NCI-H510A treated with DMSO at 0.1 percent for 48 hours (cell line): ENCODE measurements around the gene USP30.
A peak's percentile ranks its signal among the peaks of the same experiment; 100 is the strongest.
"Not testable (repeated sequence)": the region's sequence is repeated elsewhere in the genome, so short reads cannot be mapped to it uniquely, and the experiment has no call there.

ENCODE experiments used
- DNase-seq: peaks from one replicate; lab custom pipeline; 2025; lab: John Stamatoyannopoulos, UW

Gene USP30

DNA sequence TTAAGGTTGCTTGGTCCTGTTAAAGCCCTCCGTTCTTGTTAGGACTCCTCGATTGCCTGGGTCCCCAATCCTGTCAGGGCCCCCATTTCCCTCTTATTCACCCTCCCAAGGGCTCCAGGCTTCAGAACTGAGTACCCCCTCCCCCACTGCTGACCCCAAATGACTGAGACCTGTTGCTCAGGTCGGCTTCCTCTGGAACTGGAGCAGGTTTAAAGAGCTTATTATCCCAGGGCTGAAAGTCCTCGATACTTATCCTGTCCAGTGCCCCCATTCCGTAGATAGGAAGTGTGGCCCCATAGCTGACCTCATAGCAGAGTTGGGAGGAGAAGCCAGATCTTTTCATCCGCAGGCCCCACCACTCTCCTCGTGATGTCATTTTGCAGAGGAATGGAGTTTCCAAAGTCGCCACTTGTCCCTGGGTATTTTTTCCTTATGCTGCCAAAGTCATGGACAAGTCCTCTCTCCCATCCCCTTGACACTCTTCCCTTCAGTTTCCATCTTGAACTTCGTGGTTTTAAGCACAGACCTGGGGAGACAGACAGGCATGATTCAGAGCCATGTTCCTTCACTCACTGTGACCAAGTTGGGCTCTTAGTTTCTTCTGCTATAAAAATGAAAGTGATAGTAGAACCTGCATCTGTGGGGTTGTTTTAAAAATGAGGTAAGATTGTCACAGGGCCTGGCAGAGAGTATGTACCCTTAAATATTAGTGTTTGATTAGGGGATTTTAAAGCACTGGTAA, 1.2 kb downstream of the USP30 start:
- no peak for DNase-seq

DNA sequence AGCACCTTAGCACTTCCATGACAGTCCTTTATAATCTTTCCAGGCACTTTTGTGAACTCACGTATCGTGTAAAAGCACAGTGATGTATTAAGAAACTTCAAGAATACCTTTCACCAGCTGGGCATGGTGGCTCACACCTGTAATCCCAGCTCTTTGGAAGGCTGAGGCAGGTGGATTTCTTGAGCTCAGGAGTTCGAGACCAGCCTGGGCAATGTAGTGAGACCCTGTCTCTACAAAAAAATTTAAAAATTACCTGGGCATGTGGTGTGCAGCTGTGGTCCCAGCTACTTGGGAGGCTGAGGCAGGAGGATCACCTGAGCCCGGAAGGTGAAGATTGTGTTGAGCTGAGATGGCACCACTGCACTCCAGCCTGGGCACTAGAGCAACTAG, 1.7 kb downstream of the USP30 start:
- not testable (repeated sequence) for DNase-seq

DNA sequence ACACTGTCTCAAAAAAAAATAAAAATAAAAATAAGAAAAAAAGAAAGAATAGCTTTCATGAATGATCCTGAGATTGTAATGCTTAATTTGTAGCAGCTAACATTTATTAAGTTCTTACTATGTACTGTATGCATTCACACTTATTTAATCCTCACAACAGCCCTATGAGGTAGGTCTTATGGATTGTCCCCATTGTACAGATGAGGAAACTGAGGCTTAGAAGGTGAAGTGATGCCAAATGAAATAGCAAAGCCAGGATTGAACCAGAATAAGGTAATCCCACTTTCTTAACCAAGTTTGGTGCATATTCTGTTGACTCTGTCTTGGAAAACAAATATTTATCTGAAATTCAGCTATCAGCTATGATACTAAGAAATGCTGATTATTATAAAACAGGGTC, 2.1 kb downstream of the USP30 start:
- no peak for DNase-seq

DNA sequence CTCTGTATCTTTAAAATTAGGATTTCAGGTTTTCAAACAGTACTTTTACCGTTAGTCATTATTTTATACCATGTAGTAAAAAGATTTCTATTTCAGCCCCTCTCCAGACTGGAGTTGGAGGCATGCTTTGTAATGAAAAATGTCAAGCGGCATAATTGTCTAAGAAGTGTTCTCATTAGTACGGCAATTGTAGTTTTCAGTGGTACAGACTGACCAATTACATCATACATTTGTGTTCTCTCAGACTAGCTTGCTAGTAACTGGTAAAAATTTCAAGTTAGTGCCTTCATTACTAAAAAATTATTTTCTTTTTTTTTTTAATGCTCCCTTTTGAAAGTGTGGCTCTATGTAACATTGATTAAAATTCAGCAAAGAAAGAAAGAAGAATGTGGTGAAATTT, 4.5 kb downstream of the USP30 start:
- DNase-seq, result no peak

DNA sequence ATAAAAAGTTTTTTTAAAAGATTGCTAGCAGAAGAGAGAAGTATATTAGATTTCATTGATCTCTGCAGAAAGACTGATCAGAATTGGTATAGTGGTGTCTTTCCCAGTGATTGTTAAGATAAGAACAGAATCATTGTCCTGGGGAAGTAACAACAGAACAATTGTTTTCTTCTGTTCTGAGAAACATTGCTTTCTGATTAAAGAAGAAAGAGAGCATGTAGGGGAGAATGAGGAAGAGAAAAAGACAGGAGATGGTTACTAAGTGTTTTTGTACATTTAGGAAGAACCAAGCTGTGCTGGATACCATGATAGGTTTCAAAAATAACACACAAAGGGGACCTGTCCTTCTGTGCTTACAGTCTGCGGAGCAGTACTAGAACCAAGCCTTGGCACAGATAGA, 5.0 kb downstream of the USP30 start:
- no peak for DNase-seq

DNA sequence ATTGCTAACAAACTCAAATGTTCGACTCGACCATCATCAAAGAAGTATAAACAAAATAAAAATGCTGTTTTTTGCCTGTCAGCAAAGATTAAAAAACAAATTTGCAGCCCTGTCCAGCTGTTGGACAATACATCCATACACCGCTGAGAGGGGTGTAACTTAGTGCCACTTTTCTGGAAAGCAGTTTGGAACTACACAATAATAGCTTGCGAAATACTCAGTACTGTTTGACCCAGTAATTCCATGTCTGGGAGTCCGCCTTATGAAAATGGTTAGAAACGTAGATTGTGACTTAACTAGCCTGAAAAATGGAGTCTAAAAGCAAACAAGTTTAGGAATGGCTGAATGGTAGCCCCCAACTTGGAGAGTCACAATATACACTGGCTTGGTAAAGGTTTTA, 6.4 kb downstream of the USP30 start:
- DNase-seq, result no peak

DNA sequence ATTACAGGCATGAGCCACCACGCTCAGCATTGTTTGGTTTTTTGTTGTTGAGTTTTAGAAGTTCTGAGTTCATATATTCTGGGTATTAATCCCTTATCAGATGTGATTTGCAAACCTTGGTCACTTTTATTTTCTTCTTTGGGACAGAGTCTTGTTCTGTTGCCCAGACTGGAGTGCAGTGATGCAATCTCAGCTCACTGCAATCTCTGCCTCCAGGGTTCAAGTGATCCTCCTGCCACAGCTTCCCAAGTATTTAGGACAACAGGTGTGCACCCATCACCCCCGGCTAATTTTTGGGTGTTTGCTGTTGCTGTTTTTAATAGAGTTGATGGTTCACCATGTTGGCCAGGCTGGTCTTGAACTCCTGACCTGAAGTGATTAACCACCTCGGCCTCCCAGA, 11.8 kb downstream of the USP30 start:
- no peak for DNase-seq

DNA sequence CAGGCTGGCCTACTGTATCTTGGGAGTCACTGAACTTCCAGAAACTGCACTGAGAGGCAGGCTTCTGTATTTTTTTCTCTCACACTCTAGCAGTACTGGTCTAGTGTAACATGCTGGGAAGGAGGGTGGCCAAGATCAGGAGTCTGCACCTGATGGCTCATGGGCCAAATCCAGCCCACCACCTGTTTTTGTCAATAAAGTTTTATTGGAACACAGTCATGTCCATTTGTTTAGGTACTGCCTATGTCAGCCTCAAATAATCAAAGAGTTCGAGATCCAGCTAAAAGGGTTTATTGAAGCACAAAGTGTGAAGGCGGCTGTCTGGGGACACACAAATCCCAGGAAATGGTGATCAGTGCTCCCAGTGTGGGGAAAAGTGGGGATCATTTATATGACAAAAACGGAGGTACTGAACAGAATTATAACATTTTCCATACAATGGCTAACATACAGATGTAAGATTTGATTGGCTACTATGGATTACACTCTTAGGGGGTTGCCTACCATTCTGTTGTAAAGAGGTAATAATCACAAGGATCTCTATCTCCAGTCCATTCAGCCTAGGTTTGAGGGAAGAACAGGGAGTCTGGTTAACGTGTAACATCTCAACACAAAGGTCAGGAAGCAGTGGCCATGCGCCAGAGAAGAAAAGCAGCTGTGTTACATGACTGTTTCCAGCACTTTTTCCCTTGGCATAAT, 12.9 kb downstream of the USP30 start:
- DNase-seq, result no peak

DNA sequence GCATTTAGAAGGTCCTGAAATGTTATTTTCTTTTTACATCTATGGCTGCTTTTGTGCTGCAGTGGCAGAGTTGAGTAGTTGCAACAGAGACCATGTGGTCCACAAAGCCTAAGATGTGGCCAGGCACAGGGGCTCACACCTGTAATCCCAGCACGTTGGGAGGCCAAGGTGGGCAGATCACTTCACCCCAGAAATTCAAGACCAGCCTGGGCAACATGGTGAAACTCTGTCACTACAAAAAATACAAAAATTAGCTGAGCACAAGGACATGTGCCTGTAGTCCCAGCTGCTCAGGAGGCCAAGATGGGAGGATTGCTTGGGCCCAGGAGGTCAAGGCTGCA, 13.4 kb downstream of the USP30 start:
- no peak for DNase-seq

DNA sequence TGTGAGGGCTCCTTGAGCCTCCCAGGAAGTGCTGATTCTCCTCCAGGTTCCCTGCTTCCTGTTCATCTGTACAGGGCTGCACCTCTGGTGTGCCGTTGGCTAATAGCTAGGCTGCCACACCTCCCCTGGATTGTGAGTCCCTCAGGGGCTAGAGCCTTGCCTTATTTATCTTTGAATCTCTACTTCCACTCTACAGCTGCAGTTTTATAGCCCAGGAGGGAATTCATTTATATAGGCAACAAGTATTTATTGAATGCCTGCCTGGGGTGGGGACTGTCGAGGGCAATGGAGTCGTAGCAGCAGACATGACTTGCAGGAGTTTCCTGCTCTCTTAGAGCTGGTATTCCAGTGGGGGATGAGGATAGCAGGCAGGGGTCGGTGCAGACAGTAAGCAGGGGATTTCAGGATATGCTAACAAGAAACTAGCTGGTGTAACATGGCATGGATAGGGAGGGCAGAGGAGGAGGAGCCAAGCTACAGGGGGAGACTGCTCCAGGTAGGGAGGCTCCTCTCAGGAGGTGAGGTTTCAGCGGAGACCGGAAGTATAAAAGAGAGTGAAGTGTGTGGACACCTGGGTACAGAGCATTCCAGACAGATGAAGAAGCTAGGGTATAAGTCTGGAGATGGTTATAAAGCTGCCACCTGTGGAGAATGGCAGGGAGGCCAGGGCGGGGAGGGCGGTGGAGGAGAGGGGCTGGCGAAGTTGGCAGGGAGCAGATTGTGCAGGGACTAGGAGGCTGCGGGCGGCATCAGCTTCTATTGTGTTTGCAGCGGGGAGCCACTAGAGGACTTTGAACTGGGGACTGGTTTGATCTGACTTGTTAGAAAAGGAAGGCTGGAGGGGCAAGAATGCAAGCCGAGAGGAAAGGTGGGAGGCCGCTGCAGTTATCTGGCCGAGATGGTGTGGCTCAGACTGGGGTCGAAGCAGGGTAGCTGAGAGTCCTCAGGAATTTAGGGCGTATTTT, 17.2 kb downstream of the USP30 start:
- DNase-seq, result no peak

DNA sequence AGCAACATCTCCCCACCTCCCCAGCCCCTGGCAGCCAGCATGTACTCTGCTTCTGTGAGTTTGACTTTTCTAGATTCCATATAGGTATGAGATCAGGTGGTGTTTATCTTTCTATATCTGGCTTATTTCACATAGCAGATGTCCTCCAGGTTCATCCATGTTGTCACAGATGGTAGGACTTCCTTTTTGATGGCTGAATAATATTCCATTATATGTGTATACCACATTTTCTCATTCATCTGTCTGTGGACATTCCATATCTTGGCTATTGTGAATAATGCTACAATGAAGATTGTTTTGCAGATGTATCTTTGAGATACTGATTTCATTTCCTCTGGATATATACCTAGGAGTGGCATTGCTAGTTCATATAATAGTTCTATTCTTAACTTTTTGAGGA, 22.5 kb downstream of the USP30 start:
- no peak for DNase-seq

DNA sequence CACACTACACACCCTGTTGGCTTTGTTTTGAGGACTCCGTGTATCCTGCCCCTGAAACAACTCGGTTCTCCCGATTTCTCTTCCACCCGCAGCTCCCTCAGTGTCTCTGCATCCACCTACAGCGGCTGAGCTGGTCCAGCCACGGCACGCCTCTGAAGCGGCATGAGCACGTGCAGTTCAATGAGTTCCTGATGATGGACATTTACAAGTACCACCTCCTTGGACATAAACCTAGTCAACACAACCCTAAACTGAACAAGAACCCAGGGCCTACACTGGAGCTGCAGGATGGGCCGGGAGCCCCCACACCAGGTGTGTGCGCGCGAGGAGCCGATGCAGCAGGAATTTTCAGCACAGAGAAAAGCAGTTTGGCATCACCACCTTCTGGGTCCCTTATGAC, 30.4 kb downstream of the USP30 start:
- DNase-seq, result no peak

DNA sequence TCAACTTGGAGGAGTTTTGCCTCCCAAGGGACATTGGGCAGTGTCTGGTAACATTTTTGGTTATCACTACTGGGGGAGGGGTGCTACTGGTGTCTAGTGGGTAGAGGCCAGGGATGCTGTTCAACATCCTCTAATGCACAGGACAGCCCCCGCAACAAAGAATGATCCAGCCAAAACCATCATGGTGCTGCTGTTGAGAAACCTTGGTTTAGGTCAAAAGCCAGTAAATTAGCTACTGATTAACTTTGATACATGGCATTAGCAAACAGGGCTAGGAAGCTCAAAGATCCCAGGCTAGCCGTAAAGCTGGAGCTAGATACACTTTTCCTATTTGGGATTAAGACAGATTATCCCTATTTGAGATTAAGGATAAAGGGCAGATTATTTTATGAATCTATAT, 32.0 kb downstream of the USP30 start:
- no peak for DNase-seq

DNA sequence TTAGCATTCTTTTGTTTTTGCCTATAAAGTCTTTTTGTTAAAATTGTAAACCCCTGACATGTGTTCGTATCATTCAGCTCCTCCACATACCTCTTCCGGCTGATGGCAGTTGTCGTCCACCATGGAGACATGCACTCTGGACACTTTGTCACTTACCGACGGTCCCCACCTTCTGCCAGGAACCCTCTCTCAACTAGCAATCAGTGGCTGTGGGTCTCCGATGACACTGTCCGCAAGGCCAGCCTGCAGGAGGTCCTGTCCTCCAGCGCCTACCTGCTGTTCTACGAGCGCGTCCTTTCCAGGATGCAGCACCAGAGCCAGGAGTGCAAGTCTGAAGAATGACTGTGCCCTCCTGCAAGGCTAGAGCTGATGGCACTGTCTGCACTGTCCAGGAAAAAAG, 33.2 kb downstream of the USP30 start:
- DNase-seq, result no peak

DNA sequence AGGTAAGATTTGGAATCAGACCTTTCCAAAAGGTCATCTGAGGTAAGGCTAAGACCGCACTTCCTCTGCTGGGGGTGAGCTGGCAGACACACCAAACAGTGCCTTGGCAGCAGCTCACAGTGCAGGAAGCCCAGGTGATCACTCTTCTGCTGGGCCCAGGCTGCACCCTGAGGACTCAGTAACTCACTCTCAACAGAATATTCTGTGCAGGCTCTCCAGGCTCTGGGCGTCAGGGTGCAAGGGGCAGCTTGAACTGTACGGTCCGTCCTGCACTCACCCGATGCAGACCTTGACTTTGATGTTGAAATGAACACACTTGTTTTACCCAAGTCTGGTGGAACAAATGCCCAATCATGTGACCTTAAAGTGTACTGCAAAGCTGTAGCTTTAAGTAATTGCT, 34.9 kb downstream of the USP30 start:
- no peak for DNase-seq

DNA sequence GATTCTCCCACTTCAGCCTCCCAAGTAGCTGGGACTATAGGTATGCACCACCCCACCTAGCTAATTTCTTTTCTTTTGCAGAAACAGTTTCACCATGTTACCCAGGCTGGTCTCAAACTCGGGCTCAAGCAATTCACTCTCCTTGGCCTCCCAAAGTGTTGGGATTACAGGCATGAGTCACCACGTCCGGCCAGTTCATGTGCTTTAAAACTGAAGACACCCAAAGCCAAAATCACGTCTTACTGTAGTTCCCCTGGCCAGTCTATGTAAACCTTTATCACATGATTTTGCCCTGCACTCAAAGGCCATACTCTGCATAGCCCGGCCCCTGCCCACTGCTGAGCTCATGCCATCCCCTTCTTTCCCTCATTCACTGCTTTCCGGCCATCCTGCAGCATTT, 36.4 kb downstream of the USP30 start:
- DNase-seq, result no peak

DNA sequence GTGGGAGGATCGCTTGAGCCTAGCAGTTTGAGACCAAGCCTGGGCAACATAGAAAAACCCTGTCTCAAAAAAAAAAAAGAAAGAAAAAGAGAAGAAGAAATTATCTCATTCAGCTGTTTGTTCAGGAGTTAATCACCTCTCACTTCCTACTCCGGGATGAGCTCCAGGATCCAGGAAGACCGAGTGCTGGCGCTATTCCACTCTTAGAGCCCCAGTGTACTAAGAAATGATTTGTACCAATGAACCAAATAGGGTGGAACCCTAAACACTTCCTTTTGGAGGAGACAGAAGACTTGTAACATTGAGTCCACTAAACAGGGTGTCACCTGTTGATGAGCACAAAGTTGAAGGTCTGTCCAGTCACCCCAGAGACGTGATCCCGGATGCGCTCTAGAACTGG, 37.3 kb downstream of the USP30 start:
- no peak for DNase-seq

DNA sequence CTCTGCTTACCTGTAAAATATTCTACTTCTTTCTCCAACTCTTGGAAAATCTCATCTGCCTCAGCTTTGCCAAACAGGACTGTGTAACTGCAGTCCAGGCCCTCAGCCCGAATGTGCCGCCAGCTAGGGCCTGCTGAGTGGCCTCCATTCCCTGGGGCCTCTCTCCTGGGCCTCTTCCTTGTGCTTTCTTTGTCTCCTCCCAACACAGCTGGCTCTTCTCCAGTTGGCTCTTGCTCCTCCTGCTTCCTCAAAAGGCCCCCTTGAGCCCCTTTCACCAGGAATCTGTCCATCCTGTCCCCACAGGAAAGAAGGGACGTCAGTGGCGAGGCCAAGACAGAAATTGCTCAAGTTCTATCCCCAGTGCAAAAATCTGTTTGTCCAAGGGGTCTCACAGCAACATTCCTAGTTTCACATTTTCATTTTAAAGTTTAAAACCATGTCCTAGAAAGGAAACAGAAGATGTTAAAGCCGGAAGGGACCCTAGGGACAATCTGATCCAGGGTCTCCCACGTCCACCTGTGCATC, 40.2 kb downstream of the USP30 start:
- DNase-seq, result no peak

DNA sequence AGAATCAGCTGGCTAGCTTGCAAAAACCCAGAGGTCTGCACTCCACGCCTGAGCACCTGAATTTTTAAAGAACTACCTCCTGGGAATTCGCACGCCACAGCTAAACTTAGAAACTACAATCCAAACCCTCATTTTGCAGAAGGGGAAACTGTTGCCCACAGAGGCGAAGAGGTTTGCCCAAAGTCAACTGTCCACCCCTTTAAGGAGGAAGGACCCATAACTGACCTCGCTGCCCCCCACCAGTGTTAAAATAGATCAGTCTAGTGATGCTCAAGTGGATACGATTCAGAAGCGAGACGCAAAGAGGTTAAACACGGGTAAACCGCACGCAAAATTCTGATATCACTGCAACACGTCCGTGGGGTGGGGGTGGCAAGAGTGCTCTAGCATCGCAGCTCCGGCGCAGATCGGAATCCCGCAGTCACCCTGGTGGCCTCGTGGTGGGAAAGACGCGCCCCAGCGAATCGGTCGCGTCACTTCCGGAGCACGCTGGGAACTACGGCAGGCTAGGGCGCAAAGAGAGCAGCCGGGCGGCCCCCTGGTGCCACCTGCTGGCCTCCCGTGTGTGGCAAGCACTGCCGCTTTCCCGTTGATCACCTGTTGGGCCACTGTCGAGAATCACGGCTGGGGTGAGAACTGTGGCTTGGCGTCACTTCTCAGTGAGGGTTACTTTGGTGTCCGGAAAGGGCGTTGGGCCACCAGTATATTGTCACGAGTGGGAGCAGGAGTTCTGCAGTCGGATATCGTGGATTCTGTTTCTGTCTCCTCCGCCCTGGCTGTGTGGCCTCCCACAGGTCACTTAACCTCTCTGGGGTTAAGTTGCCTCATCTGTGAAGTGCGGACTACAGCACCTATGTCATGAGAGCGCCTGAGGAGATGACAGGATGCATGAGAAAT, 40.9 kb downstream of the USP30 start, which contains the start of gene ALKBH2:
Gene ALKBH2 (minus strand): TSS at position 451 of the 897 bp plus-strand sequence. CDS start 686 bp downstream, outside the sequence.
- DNase-seq, result peak; percentile 93

DNA sequence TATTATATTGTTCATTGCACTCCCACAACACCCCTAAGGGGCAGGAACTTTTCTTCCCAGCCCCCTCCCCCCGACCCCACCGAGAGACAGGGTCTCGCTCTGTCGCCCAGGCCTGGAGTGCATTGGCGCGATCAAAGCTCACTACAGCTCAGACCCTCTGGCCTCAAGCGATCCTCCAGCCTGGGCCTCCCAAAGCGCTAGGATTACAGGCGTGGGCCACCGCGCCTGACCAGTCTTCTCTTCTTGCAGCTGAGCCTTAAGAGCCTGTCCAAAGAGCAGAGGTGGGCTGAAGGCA, 44.7 kb downstream of the USP30 start:
- no peak for DNase-seq

DNA sequence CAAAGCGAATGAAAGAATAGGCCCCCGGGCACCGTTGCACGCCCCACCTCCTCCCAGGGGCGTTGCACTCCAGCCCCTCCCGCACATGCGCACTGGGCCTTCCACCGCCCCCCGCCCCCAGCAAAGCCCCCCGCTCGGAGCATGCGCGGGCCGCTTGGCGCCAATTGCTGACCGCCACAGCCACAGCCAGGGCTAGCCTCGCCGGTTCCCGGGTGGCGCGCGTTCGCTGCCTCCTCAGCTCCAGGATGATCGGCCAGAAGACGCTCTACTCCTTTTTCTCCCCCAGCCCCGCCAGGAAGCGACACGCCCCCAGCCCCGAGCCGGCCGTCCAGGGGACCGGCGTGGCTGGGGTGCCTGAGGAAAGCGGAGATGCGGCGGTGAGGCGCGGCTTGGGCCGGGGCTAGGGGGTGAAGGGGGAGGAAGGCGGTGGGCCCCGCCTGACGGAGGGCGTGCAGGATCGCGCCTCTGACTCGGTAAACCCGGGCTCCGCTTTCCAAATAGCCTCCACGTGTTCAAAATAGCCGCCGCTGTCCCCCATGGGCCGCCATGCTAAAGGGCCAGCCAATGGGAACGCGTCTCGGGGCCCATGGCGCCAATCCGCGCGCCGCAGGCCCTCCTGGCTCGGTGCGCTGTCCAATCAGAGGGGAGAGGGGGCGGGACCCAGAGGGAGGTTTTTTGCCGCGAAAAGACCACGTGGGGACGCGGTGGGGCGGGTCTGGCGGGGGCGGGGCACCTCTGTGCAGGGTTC, 45.2 kb downstream of the USP30 start, which contains the start of gene UNG:
Gene UNG (plus strand): TSS at position 163 of the 748 bp plus-strand sequence. CDS start 83 bp downstream, at position 246.
- peak; percentile 89 for DNase-seq
